DOHH2 (cell line): ENCODE measurements around the gene PGGHG.

Experiments used
- EZH2phosphoT487 ChIP-seq: fragments of 200-600 bp; sonication (generic); IDR thresholded peaks from 2 replicates; pipeline ENCODE4 v1.6.1; 2017; ENCODE audit warnings: borderline replicate concordance, mild to moderate bottlenecking, antibody characterized with exemption, low read length, moderate library complexity, mixed read lengths
- TF ChIP-seq, protein P1 (sequence below): fragments of 200-600 bp; sonication (generic); IDR thresholded peaks from one replicate; pipeline ENCODE4 v1.5.1; 2014; ENCODE audit warnings: antibody characterized with exemption, mild to moderate bottlenecking, low read depth, low read length; ENCODE audit not compliant: poor library complexity, severe bottlenecking

DNA sequence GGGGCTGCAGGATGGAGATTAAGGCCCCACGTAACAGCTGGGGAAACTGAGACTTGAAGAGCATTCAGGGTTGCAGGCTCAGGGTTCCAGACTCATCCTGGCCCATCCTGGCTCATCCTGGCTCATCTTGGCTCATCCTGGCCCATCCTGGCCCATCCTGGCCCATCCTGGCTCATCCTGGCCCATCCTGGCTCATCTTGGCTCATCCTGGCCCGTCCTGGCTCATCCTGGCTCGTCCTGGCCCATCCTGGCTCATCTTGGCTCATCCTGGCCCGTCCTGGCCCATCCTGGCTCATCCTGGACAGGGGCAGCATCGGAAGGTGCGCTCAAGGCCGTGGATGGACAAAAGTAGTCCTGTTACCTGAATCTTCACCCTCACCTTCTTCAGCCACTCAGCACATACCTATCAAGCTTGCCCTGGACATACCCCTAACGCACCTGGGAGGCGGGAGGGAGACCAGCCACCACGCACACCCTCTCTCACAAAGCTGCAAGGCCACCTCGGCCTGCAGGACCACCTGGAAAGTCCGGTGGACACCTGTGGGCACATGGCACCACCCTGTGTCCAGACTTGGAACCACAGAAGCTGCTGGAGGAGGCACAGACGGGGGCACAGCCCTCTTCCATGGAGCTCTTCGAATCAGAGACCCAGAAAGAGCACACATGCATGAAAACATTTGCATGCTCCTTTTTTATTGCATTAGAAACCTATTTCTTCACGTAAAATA lies 31.0 kb upstream of the PGGHG start:
- TF ChIP-seq, protein P1, sequence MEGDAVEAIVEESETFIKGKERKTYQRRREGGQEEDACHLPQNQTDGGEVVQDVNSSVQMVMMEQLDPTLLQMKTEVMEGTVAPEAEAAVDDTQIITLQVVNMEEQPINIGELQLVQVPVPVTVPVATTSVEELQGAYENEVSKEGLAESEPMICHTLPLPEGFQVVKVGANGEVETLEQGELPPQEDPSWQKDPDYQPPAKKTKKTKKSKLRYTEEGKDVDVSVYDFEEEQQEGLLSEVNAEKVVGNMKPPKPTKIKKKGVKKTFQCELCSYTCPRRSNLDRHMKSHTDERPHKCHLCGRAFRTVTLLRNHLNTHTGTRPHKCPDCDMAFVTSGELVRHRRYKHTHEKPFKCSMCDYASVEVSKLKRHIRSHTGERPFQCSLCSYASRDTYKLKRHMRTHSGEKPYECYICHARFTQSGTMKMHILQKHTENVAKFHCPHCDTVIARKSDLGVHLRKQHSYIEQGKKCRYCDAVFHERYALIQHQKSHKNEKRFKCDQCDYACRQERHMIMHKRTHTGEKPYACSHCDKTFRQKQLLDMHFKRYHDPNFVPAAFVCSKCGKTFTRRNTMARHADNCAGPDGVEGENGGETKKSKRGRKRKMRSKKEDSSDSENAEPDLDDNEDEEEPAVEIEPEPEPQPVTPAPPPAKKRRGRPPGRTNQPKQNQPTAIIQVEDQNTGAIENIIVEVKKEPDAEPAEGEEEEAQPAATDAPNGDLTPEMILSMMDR: peak; percentile 44
- TF ChIP-seq EZH2phosphoT487: no peak
